Measurements from ENCODE around the gene BBS9. TPM values are rescaled to one million over a fixed set of nuclear protein-coding genes. Genes with fewer than 3 reads are reported as not detected.

BBS9 gene
- total RNA-seq, result 23.5 TPM
- polyA plus RNA-seq (ENCODE audit: insufficient read depth in 1 of 8, insufficient read length in 8 of 8, low replicate concordance in 1 of 8), result 10 to 100 TPM; 13.0 to 19.3 (median 15.8) TPM
- long read RNA-seq, donor 1, partial matches to known transcripts, result 0 of 9 reads
- long read RNA-seq, donor 1, other reads (novel, unspliced or antisense), result 9 of 9 reads
- long read RNA-seq, donor 2, result 0 reads
- long read RNA-seq, donor 3, partial matches to known transcripts, result 0 of 10 reads
- long read RNA-seq, donor 3, other reads (novel, unspliced or antisense), result 9 of 10 reads
- long read RNA-seq, donor 4, partial matches to known transcripts, result 0 of 17 reads
- long read RNA-seq, donor 4, other reads (novel, unspliced or antisense), result 17 of 17 reads
- long read RNA-seq, donor 5, partial matches to known transcripts, result 0 of 32 reads
- long read RNA-seq, donor 5, other reads (novel, unspliced or antisense), result 28 of 32 reads
- long read RNA-seq, donor 6, partial matches to known transcripts, result 7 of 43 reads
- long read RNA-seq, donor 6, other reads (novel, unspliced or antisense), result 34 of 43 reads
- long read RNA-seq, donor 7, partial matches to known transcripts, result 0 of 17 reads
- long read RNA-seq, donor 7, other reads (novel, unspliced or antisense), result 17 of 17 reads
- long read RNA-seq, donor 8, partial matches to known transcripts, result 0 of 17 reads
- long read RNA-seq, donor 8, other reads (novel, unspliced or antisense), result 17 of 17 reads
- long read RNA-seq, donor 9, partial matches to known transcripts, result 0 of 19 reads
- long read RNA-seq, donor 9, other reads (novel, unspliced or antisense), result 19 of 19 reads
- long read RNA-seq, donor 10, full-length matches to known transcripts, result 1 of 27 reads
- long read RNA-seq, donor 10, partial matches to known transcripts, result 0 of 27 reads
- long read RNA-seq, donor 10, other reads (novel, unspliced or antisense), result 26 of 27 reads
- long read RNA-seq, donor 11, partial matches to known transcripts, result 0 of 7 reads
- long read RNA-seq, donor 11, other reads (novel, unspliced or antisense), result 7 of 7 reads

- WGBS (ENCODE audit: insufficient coverage), result 0% methylated on average over 34 of the region's 57 CpGs
- DNase-seq, result peak; percentile 98
- Histone ChIP-seq H3K9me3 (replicated peaks; ENCODE audit: control insufficient read depth, low read depth, low read length) (no peaks in the 10 kb centered on the region), H3K27ac (ENCODE audit: low read length) (peak within 1 kb of the TSS; percentile 91), H3K36me3 (ENCODE audit: control insufficient read depth, insufficient read depth, low read length) (no peaks in the 10 kb centered on the region), H3K4me1 (ENCODE audit: control insufficient read depth, insufficient read depth, low read length) (peaks cover 3% of the 10 kb centered on the region), H3K27me3 (ENCODE audit: control insufficient read depth, insufficient read depth, low read length) (no peaks in the 10 kb centered on the region), H3K4me3 (ENCODE audit: low read length) (peak within 1 kb of the TSS; percentile 78)
Observed at GRCh38 chr7:33128990-33129805, at the start of gene BBS9. Gene BBS9, plus strand, starts transcription at chr7:33129564. Its CDS starts 16,689 bp downstream, at chr7:33146253.

DNA sequence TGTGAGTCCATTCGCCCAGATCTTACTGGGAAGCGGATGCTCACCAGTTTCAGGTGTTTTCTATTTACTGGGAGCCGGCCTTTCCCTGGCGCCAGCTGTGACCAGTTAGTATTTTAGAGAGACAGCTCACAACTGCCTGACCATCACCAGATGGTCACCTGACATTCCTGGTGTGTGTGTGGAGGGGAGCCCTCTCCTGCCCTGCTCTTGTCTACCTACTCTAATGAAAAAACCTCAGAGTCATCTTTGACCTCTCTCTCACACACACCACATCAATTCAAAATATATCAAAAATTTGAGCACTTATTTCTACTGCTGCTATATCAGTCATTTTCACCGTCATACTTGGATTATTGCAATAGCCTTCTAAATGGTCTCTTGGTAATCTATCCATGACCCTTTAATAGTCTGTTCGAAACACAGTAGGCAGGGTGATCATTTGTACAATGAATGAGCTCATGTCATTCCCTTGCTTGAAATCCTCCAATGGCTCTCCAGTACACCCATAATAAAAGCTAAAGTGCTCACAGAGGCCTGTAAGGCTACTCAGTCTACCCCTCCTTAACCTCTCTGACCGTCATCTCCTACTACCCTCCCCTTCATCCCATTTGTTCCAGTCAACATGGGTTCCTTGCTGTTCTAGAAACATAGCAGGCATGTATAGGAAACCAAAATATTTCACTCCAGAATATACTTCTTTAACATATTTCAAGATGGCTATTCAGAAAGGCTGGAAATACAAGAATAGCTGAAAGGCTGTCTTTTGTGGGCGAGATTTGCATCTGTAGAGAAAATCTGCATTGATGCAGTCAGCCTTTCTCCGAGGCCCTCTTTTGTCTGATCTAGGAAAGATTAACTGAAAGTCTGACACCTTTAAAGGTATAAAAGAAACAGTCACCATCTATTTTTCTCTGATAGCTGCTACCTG, 49.3 kb upstream of the BBS9 start:
- Histone ChIP-seq H3K4me1 (ENCODE audit: control insufficient read depth, insufficient read depth, low read length) (no peaks in the 10 kb centered on the region), H3K36me3 (ENCODE audit: control insufficient read depth, insufficient read depth, low read length) (no peaks in the 10 kb centered on the region), H3K9me3 (replicated peaks; ENCODE audit: control insufficient read depth, low read depth, low read length) (no peaks in the 10 kb centered on the region), H3K4me3 (ENCODE audit: low read length) (no peak overlapping the region), H3K27ac (ENCODE audit: low read length) (no peak overlapping the region), H3K27me3 (ENCODE audit: control insufficient read depth, insufficient read depth, low read length) (peaks cover 5% of the 10 kb centered on the region)
- DNase-seq, result no peak
- WGBS (ENCODE audit: insufficient coverage), result 67% methylated on average over 1 of the region's 9 CpGs

GRCh38 chr7:33087356-33087755, 42.0 kb upstream of the BBS9 start:
- no peaks in the 10 kb centered on the region for H3K27me3 ChIP-seq (ENCODE audit: control insufficient read depth, insufficient read depth, low read length)
- no peak overlapping the region for H3K4me3 ChIP-seq (ENCODE audit: low read length)
- DNase-seq, result no peak
- H3K27ac ChIP-seq (ENCODE audit: low read length), result no peak overlapping the region
- H3K36me3 ChIP-seq (ENCODE audit: control insufficient read depth, insufficient read depth, low read length), result no peaks in the 10 kb centered on the region
- 75% methylated on average over 2 of the region's 2 CpGs for WGBS (ENCODE audit: insufficient coverage)
- peaks cover 2% of the 10 kb centered on the region for H3K9me3 ChIP-seq (replicated peaks; ENCODE audit: control insufficient read depth, low read depth, low read length)
- H3K4me1 ChIP-seq (ENCODE audit: control insufficient read depth, insufficient read depth, low read length), result no peaks in the 10 kb centered on the region

- H3K9me3 ChIP-seq (replicated peaks; ENCODE audit: control insufficient read depth, low read depth, low read length), result peaks cover 2% of the 10 kb centered on the region
- H3K27me3 ChIP-seq (ENCODE audit: control insufficient read depth, insufficient read depth, low read length), result no peaks in the 10 kb centered on the region
- no peaks in the 10 kb centered on the region for H3K4me1 ChIP-seq (ENCODE audit: control insufficient read depth, insufficient read depth, low read length)
- no peaks in the 10 kb centered on the region for H3K36me3 ChIP-seq (ENCODE audit: control insufficient read depth, insufficient read depth, low read length)
- no peak overlapping the region for H3K4me3 ChIP-seq (ENCODE audit: low read length)
- DNase-seq, result no peak
- WGBS (ENCODE audit: insufficient coverage), result 67% methylated on average over 1 of the region's 2 CpGs
- no peak overlapping the region for H3K27ac ChIP-seq (ENCODE audit: low read length)
Observed at GRCh38 chr7:33087858-33088257, 41.5 kb upstream of the BBS9 start.

GRCh38 chr7:33089142-33089541, 40.2 kb upstream of the BBS9 start:
- no peak overlapping the region for H3K4me3 ChIP-seq (ENCODE audit: low read length)
- no peaks in the 10 kb centered on the region for H3K27me3 ChIP-seq (ENCODE audit: control insufficient read depth, insufficient read depth, low read length)
- H3K27ac ChIP-seq (ENCODE audit: low read length), result no peak overlapping the region
- H3K9me3 ChIP-seq (replicated peaks; ENCODE audit: control insufficient read depth, low read depth, low read length), result peaks cover 2% of the 10 kb centered on the region
- no peak for DNase-seq
- H3K4me1 ChIP-seq (ENCODE audit: control insufficient read depth, insufficient read depth, low read length), result no peaks in the 10 kb centered on the region
- H3K36me3 ChIP-seq (ENCODE audit: control insufficient read depth, insufficient read depth, low read length), result peaks cover 2% of the 10 kb centered on the region
- WGBS (ENCODE audit: insufficient coverage), result no CpG with 5 or more reads among the region's 7 CpGs

- 75% methylated on average over 1 of the region's 4 CpGs for WGBS (ENCODE audit: insufficient coverage)
- no peak overlapping the region for H3K27ac ChIP-seq (ENCODE audit: low read length)
- H3K36me3 ChIP-seq (ENCODE audit: control insufficient read depth, insufficient read depth, low read length), result peaks cover 10% of the 10 kb centered on the region
- no peaks in the 10 kb centered on the region for H3K4me1 ChIP-seq (ENCODE audit: control insufficient read depth, insufficient read depth, low read length)
- peaks cover under 1% of the 10 kb centered on the region for H3K9me3 ChIP-seq (replicated peaks; ENCODE audit: control insufficient read depth, low read depth, low read length)
- H3K27me3 ChIP-seq (ENCODE audit: control insufficient read depth, insufficient read depth, low read length), result no peaks in the 10 kb centered on the region
- DNase-seq, result no peak
- no peak overlapping the region for H3K4me3 ChIP-seq (ENCODE audit: low read length)
Observed at GRCh38 chr7:33091111-33091531, 38.2 kb upstream of the BBS9 start.

- no peak overlapping the region for H3K4me3 ChIP-seq (ENCODE audit: low read length)
- DNase-seq, result no peak
- no peak overlapping the region for H3K27ac ChIP-seq (ENCODE audit: low read length)
- H3K4me1 ChIP-seq (ENCODE audit: control insufficient read depth, insufficient read depth, low read length), result no peaks in the 10 kb centered on the region
- H3K9me3 ChIP-seq (replicated peaks; ENCODE audit: control insufficient read depth, low read depth, low read length), result no peaks in the 10 kb centered on the region
- no peaks in the 10 kb centered on the region for H3K27me3 ChIP-seq (ENCODE audit: control insufficient read depth, insufficient read depth, low read length)
- 100% methylated on average over 2 of the region's 5 CpGs for WGBS (ENCODE audit: insufficient coverage)
- H3K36me3 ChIP-seq (ENCODE audit: control insufficient read depth, insufficient read depth, low read length), result peaks cover 15% of the 10 kb centered on the region
Observed at GRCh38 chr7:33091641-33092191, 37.6 kb upstream of the BBS9 start.

DNA sequence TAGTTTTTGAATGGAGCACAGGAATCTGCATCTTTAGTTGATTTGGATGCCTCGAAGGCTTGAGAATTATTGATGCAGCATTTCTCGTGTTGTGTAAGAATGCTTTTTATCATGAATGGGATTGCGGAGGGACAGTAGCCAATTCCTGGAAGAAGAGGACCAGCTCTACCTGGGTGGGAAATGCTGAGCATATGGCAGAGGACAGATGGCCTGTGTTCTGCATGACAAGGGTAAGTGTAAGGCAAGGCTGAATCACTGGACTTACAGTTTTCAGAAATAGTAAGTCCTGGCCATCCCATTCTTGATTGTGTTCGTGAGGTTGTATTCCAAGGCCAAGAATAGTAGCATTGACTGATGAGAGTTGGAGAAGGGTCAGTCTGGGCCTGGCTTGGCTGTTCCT, 36.1 kb upstream of the BBS9 start:
- no peak overlapping the region for H3K4me3 ChIP-seq (ENCODE audit: low read length)
- no peak overlapping the region for H3K27ac ChIP-seq (ENCODE audit: low read length)
- H3K27me3 ChIP-seq (ENCODE audit: control insufficient read depth, insufficient read depth, low read length), result no peaks in the 10 kb centered on the region
- 97% methylated on average over 4 of the region's 4 CpGs for WGBS (ENCODE audit: insufficient coverage)
- no peak for DNase-seq
- peaks cover 22% of the 10 kb centered on the region for H3K36me3 ChIP-seq (ENCODE audit: control insufficient read depth, insufficient read depth, low read length)
- no peaks in the 10 kb centered on the region for H3K9me3 ChIP-seq (replicated peaks; ENCODE audit: control insufficient read depth, low read depth, low read length)
- no peaks in the 10 kb centered on the region for H3K4me1 ChIP-seq (ENCODE audit: control insufficient read depth, insufficient read depth, low read length)
